GM21737 (cell line): ENCODE results near the gene ANTKMT.

ENCODE experiments used
- ATAC-seq: cut with Tn5 transposase; IDR thresholded peaks from one replicate; pipeline ENCODE4 v1.9.1; 2021; ENCODE audit warnings: mild to moderate bottlenecking, moderate library complexity; ENCODE audit not compliant: unreplicated experiment

ANTKMT gene

DNA sequence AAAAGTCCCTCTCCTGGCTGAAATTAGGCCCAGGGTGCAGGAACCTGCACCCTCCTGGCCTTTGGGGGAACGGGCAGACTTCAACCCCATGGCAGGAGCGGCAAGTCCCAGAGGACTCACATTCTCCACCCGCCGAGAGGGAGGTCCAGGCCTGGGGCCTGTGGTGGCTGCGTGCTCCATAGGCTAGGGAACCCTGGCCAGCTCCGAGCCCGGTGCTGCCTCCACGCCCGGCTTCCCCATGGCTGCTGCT, 5.2 kb downstream of the ANTKMT start:
- ATAC-seq: no peak

DNA sequence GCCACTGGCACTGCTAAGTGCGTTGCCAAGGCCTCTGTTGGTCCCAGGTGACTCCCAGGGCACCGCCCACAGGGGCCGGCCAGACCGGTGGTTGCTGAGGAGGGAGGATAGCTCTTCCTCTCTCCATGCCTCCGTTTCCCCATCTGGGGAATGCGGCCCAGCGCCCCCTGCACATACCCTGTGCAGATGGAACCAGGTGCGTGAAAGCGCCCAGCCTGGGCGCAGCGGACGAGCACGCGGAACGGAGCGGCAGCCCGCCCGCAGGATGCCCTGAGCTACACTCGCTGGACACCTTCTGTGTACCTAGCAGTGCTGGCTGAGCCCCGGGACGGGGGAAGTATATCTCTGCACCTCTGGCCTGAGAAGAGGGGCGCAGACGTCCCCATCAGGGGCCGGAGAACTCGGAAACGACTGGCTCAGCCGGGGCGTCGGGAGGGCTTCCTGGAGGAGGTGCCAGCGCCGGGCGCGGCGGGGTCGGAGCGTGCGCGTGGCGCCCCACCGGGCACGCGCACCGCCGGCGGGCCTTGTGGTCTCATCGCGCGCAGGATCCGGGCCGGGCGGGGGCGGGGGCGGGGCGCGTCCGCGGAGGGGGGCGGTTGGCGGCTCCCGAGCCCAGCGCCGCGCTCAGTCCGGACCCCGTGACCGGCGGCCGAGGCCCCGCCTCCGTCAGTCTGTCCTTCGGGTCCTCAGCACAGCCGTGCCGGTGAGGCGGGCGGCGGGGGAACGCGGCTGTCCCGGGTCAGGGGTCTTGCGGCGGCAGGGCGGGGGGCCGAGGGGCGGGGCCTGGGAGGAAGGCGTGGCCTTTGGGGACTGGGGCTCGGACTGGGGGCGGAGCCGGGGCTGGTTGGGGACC, 5.7 kb downstream of the ANTKMT start, which contains the start of the genes CCDC78 and HAGHL:
CCDC78 (minus strand) TSS at position 6 of the 853 bp plus-strand sequence. CDS start 76 bp downstream, outside the sequence.
HAGHL (plus strand) TSS at position 669 of the 853 bp plus-strand sequence. CDS start 404 bp downstream, outside the sequence.
- no peak for ATAC-seq

- ATAC-seq: no peak
These were observed 6.5 kb downstream of the ANTKMT start for GRCh38 chr16:727291-727977.

DNA sequence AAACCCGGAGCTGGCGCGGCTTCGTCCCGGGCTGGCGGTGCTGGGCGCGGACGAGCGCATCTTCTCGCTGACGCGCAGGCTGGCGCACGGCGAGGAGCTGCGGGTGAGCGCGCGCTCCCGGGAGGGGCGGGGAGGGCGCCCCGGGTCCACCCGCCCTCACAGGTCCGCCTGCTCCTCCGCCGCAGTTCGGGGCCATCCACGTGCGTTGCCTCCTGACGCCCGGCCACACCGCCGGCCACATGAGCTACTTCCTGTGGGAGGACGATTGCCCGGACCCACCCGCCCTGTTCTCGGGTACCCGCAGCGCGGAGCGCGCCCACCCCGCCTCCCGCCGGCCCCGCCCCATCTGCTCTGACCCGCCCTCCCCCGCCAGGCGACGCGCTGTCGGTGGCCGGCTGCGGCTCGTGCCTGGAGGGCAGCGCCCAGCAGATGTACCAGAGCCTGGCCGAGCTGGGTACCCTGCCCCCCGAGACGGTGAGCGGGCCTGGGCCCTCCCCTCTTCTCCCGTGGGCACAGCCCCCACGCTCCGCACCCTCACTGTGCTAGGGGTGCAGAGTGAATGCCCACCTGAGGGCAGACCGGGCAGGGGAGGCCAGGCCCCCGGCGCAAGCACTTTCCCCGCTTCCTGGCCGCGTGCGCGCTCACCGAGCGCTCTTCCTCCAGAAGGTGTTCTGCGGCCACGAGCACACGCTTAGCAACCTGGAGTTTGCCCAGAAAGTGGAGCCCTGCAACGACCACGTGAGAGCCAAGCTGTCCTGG, 7.4 kb downstream of the ANTKMT start:
- ATAC-seq: peak; percentile 31

GRCh38 chr16:728890-729744, 8.2 kb downstream of the ANTKMT start:
- no peak for ATAC-seq

GRCh38 chr16:729768-730665, 9.1 kb downstream of the ANTKMT start:
- ATAC-seq: no peak

DNA sequence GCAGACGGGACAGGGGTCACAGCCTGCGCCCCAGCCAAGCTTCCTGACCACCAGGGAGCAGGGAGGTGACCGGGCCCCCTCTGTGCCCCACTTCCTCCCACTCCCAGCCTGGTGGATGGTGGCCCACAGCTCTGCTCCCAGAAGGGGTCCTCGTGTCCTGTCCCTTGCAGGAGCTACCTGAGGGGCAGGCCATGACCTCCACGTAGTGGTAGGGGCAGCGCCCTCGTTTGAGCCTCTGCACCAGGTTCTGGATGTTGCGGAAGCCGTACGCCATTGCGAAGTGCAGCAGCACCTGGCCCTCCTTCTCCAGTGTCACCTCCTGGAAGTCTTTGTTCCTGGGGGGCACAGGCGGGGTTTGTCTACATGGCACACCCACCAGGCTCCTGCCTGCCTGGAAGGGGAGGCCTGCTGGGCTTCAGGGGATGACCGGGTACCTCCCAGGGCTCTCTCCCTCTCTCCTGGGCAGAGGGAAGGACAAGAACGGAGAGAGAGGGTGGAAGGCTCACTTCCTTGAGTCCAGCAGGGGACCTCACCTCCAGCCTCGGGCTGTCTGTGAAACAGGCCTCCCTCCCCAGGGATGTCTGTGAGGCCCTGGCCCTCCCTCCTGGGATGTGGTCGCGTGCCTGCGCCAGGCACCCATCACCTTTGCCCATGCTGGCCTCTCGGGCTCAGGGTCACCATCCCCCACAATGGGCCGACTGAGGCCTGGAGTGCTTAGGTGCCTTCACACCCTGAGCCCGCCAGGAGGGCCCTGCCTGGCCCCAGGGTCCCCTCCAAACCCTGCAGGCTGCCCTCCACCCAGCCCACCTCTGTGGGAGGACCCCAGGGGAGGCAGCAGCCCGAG, 9.9 kb downstream of the ANTKMT start:
- ATAC-seq: no peak

DNA sequence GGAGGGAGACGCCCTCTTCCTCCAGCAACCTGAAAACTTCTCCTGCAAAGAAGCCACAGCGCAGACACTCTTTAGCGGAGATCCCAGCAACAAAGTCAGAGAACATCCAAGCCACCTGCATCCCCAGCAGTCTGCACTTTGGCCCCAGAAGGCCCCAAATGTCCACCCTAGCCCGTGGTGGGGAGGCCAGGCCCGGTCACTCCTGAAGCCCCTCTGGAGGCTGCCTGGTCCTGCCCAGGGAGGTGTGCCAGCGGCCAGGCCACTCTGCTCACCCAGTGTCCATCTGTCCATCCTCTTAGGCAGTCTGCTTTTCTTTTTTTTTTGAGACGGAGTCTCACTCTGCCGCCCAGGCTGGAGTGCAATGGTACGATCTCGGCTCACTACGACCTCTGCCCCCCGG, 11.4 kb downstream of the ANTKMT start:
- ATAC-seq: no peak

GRCh38 chr16:732936-733335, 12.0 kb downstream of the ANTKMT start:
- ATAC-seq: no peak

DNA sequence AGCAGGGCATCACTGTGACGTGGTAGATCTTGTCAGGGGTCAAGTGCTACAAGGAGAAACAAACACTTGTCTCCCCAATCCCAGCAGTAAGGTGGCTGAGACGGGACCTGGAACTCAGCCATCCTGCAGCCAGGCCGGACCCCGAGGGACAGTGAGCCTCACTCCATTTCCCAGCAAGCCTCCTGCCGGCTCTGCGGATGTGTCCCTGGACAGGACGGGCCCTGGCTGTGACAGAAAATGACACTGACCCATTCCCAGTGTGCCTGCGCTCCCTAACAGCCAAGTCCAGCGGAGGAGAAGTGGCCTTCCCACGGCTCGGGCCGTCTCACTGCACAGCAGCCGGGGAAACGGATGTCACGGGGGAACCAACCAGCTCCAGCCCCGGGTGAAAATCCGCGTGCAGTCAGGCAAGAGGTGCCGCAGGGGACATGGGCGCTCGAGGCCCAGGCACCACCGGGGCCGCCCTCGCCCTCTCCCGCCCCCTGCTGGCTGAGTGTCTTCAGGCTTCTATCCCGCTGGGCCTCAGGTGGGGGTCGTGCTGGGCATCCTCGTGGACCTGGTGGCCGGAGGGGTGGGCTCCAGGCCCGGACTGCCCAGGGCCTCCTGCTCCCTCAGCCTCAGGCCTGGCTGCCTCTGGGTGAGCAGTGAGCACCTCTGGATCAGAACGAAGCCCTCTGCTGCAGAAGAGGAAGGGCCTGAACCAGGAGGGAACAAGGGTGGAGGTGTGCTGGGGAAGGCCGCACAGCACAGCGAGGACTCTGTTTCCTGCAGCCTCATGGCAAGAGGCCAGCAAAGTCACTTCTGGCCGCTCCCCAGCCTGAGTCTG, 12.6 kb downstream of the ANTKMT start:
- no peak for ATAC-seq

- ATAC-seq: no peak
These were observed 13.4 kb downstream of the ANTKMT start for GRCh38 chr16:734208-734980.

GRCh38 chr16:734981-735881, 14.3 kb downstream of the ANTKMT start:
- ATAC-seq: no peak

GRCh38 chr16:735982-736453, 15.1 kb downstream of the ANTKMT start:
- ATAC-seq: no peak

GRCh38 chr16:736936-737481, 16.1 kb downstream of the ANTKMT start:
- ATAC-seq: no peak

DNA sequence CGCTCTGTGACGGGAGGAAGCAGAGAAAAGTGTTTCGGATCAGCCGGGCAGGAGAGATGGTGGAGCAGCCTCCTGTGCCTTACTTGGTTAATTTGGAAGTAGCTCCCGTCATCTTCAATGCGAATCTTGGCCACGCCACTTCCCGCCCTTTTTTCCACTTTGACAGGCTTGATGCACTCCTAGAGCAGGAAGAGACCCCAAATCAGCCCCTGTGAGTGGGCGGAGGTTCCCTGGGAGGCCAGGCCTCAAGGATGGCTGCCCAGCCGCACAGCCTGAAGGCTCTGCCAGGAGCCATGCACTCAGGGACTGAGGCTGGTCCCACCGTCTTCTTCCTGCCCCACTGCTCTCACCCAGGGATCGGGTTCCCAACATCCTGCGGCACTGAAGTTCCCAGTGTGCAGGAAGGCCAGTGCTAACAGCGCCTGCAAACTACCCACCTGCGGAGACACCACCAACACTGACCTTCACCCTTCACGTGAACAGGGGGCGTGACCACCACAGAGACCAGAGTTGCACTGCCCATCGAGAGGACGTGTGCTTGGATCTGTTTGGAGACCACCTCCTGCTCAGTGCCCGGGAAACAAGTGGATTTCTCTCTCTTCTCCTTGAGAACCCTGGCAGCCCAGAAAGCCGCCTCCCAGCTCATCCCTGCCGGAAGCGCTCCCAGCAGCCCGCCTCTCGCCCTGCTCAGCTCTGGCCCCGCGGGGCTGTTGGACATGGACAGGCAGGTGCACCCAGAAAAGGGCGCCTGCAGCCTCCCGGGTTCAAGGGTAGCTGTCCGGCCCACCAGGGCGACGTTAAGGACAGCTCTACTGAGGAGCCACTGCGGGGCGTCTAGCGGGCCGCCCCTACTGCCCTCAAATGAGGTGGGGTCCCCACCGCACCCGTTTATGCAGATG, 18.9 kb downstream of the ANTKMT start:
- ATAC-seq: no peak
